GM12873 (cell line): Measurements from ENCODE around the gene ROBO1.

ENCODE experiments used
- TF ChIP-seq, protein P1 (sequence below): IDR thresholded peaks from 2 replicates; pipeline ENCODE4 v1.5.1; 2012; ENCODE audit warnings: low read depth, mild to moderate bottlenecking, moderate library complexity, low read length, control low read depth; ENCODE audit not compliant: insufficient read depth; ENCODE audit errors: missing control alignments

The ROBO1 gene

DNA sequence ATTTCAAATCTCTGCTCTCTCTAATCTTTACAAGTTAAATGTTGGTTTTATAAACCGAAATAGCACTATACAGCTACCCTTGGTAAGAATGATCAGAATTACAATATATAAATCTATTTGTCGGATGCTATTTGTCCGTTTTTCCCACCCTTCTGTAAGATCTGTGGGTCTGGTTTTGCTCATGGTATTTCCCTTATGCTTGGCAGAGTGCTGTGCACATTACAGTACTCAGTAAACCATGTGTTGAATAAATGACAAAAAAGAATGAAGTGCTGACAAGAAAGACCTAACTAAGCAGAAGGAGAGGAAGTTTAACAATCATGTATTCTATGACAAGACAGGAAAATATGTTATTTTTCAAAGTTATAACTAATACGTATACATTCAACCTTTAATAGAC, 827.2 kb downstream of the ROBO1 start:
- TF ChIP-seq, protein P1, sequence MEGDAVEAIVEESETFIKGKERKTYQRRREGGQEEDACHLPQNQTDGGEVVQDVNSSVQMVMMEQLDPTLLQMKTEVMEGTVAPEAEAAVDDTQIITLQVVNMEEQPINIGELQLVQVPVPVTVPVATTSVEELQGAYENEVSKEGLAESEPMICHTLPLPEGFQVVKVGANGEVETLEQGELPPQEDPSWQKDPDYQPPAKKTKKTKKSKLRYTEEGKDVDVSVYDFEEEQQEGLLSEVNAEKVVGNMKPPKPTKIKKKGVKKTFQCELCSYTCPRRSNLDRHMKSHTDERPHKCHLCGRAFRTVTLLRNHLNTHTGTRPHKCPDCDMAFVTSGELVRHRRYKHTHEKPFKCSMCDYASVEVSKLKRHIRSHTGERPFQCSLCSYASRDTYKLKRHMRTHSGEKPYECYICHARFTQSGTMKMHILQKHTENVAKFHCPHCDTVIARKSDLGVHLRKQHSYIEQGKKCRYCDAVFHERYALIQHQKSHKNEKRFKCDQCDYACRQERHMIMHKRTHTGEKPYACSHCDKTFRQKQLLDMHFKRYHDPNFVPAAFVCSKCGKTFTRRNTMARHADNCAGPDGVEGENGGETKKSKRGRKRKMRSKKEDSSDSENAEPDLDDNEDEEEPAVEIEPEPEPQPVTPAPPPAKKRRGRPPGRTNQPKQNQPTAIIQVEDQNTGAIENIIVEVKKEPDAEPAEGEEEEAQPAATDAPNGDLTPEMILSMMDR: no peak

DNA sequence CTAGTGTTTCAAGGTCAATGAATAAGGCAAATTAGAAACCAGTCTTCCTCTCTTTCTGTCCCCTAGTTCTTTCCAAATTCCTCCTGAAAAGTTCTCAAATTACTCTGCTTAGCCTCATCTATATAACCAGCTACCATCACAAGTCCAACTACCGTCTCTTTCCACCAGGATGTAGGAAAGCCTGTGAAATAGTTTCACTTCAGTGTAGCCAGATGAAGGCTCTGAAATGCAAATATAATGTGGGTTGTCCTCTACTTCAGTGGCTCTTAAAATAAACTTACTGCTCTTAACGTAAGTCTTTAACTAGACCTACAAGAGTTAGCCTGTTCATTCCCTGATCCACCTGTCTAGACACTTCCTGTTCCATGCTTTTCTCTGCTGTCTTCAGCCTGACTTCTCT, 827.7 kb downstream of the ROBO1 start:
- TF ChIP-seq, protein P1: no peak

- TF ChIP-seq, protein P1: no peak
These were observed 830.3 kb downstream of the ROBO1 start for GRCh38 chr3:78937475-78937874.

DNA sequence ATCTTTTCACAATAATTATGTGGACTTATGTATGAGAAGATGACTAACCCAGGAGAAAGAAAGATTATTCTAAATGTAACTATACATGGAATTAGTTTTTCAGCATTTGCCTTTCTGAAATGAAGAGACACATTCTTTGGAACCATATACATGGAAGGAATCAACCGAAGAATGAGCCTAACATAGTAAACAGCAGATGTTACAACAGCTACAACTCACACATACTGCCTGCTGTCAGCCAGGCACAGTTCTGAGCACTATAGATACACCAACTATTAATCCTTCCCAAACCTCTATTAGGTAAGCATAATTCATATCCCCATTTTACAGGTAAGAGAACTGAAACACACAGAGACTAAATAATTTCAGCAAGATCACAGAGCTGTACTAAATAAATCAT, 840.0 kb downstream of the ROBO1 start:
- TF ChIP-seq, protein P1: no peak

DNA sequence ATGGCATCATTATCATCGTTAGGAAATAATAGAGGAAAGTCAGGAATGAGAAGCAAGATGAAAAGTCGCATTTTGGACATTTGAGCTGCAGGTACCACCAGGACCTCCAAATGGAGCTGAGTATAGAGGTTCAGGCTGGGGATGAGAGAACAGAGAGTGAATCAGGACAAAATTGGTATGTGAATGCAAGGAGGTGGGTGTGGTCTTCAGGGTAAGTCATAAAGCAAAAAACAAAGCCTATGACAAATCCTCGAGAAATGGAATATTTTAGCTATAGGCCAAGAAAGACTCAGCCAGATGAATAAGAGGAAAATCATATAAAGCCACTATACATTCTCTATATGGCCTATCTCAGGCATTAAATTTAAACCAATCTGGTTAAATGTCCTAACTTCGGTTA, 841.3 kb downstream of the ROBO1 start:
- TF ChIP-seq, protein P1: no peak

GRCh38 chr3:78924711-78925110, 843.1 kb downstream of the ROBO1 start:
- TF ChIP-seq, protein P1: no peak

DNA sequence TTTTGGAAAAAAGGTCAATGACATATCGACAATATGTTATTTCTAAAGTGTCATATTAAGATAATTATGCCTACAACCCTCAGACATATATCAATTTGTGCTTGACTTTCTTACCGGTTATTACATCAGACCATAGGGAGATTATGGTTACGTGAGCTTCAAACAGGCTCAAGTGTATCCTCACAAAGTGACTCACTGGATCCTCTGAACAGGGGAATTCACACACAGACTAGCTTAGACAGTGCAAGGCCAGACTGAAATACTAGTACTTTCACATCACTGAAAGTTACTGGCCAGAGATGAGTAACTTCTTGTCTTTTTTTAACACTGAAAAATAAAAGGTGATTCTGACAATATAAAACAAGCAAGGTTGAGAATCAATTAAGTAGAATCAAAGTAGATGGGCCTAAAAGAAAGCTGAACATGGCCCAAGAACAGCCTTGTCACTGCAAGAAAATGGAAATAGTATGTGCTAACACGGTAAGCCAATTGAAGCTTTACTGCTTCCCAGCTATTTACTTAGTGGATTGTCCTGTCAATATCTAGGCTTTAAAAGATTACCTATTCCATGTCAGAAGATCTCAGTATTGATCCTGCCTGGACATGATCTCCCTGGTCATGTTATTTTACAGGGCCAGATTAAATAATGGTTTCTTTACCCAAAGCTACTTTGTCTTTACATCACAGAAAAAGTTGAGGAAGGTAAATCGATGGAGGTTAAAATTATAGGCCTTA, 848.6 kb downstream of the ROBO1 start:
- TF ChIP-seq, protein P1: no peak
